GM13976 (cell line): ENCODE results near the gene ARID5B.
A peak's percentile ranks its signal among the peaks of the same experiment; 100 is the strongest.

ENCODE experiments used
- DNase-seq: peaks from one replicate; pipeline ENCODE4 v3.0.0; 2012; ENCODE audit warnings: low spot score
- CTCF ChIP-seq: IDR thresholded peaks from 2 replicates; pipeline ENCODE4 v1.5.1; 2012; ENCODE audit warnings: borderline replicate concordance, mild to moderate bottlenecking; ENCODE audit not compliant: insufficient read depth; ENCODE audit errors: extremely low read depth, missing control alignments, control extremely low read depth
- in situ Hi-C: fragments of 300-500 bp; cut with MboI; formaldehyde crosslinking; loops from one replicate; pipeline ENCODE4 v1.12.0; 2022; ENCODE audit warnings: low sequenced_read_pairs, mixed read lengths, inconsistent platforms; ENCODE audit not compliant: unreplicated experiment

ARID5B gene

DNA sequence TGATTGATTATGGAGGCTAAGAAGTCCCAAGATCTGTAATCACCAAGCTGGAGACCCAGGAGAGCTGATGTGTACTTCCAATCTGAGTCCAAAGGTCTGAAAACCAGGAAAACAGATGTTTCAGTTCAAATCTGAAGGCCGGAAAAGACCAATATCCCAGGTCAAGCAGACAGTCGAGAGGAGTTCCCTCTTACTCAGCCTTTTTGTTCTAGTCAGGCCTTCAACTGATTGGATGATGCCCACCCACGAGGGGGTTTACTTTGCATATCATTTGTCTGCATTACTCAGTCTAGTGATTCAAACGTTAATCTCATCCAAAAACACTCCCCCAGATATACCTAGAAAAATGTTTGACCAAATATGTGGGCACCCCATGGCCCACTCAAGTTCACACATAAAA, 7.4 kb upstream of the ARID5B start:
- no peak for DNase-seq
- in situ Hi-C loops, result loop anchor here (10.0 kb wide), 1 partner anchor 351 kb away; no protein-coding TSS in a partner anchor
- no peak for TF ChIP-seq CTCF

GRCh38 chr10:61895898-61896600, 5.5 kb upstream of the ARID5B start:
- TF ChIP-seq CTCF, result no peak
- no peak for DNase-seq
- in situ Hi-C loops, result loop anchor here (10.0 kb wide), 1 partner anchor 349 kb away; no protein-coding TSS in a partner anchor

GRCh38 chr10:61896854-61897661, 4.4 kb upstream of the ARID5B start:
- in situ Hi-C loops, result loop anchor here (10.0 kb wide), 1 partner anchor 348 kb away; no protein-coding TSS in a partner anchor
- peak; percentile 67 for TF ChIP-seq CTCF
- peak; percentile 83 for DNase-seq

DNA sequence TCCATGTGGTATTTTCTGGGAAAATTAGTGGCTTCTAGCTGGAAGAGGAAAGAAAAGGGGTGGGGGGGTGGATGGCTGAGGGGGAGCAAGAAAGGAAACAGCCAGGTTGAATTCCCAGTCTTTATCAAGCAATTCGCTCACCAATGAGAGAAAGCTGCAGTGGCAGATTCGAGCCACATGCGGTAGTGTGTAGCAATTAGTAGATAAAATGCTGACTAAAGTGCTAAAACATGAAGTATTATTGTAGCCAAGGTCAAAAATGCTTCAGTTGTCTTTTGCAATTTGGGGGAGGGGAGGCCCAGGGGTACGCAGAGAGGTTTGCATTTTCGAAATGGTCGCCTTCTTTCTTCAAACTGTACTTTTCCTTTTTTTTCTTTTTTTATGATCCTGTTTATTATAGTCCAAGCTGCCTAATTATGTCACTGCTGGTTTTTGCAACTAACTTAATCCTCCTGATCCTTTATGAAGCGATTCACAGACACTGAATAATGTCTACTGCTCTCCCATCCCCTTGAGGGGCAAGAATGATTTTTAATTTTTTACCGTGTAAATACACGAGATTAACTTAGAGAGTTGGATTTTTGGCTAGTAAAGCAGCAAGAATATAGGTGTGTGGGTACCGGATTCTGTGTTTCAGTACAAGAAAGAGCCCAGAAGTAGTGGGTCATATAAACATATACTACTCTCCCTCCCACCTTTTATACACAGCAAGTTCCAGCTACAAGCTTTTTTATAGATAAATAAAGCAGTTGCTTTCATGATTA, 3.6 kb upstream of the ARID5B start:
- no peak for DNase-seq
- in situ Hi-C loops, result loop anchor here (10.0 kb wide), 1 partner anchor 347 kb away; no protein-coding TSS in a partner anchor

DNA sequence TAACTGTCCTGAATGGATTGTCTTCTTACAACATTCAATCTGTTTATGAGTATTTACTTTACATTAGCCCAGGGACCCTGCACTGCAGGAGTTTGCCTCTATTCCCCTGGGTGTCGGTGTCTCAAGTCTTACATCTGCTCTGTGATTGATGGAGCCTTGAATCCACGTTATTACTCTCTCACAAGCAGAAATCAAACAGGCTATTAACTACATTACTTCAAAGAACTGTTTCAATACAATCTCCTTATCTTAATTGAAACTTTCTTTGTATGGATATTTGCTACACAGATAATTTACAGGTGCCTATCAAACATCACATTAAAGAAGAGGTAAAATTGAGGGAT, 3.1 kb upstream of the ARID5B start:
- in situ Hi-C loops, result loop anchor here (10.0 kb wide), 1 partner anchor 346 kb away; no protein-coding TSS in a partner anchor
- no peak for TF ChIP-seq CTCF
- DNase-seq, result no peak

More for the DNA sequence above, 3.6 kb upstream of the ARID5B start:
- peak; percentile 13 for TF ChIP-seq CTCF

DNA sequence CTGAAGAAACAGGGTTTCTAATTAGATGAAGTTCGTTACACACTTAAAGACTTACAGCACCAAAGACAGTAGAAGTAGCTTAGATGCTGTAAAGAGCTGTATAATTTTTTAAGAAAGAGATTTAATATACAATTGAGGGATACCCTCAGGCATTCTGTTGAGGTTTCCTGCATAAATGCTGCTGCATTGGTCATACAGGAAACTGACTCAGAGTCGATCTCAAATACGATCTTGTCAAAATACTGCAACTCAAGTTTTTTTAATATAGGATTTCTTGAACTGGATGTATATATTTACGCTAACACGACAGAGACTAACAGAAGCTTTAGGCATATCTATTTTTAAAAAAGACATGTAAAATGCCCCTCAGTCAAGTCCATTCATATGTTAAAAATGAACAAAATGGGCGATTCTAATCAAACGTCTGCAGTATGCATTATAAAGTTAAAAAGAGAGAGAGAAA, 2.4 kb upstream of the ARID5B start:
- in situ Hi-C loops, result loop anchor here (10.0 kb wide), 1 partner anchor 346 kb away; no protein-coding TSS in a partner anchor
- no peak for TF ChIP-seq CTCF
- DNase-seq, result no peak
